ENCODE data around the gene PPP4R3A. TPM values are rescaled to one million over a fixed set of nuclear protein-coding genes. Genes with fewer than 3 reads are reported as not detected.

Gene PPP4R3A
- total and polyA plus RNA-seq, 11 donors, result 32.8 to 53.4 (median 42.3) TPM

GRCh38 chr14:91415794-91416743 is 94.0 kb downstream of the PPP4R3A start:
- Histone ChIP-seq H3K9me3 (no peaks in the 10 kb centered on the region), H3K36me3 (no peaks in the 10 kb centered on the region), H3K27me3 (peaks cover 0 to 23% (median 4%) of the 10 kb centered on the region in 9 donors), H3K4me1 (peaks cover 0 to 54% (median 15%) of the 10 kb centered on the region in 12 donors), H3K4me3 (peak overlapping the region; percentile 44 to 85 (median 68)), H3K27ac (peak overlapping the region in 6 of 12 donors; percentile 8 to 81 (median 62))
- intact Hi-C loops (cut with DNase I), result loop anchor here in 3 of 10 donors (5.0 to 10.0 kb wide), 3 partner anchors 34 to 239 kb away; no protein-coding TSS in a partner anchor
- no peak for ATAC-seq
- 33 to 44% (median 40%) methylated on average over 18 of the region's 18 CpGs for WGBS, 4 donors
- no peak for TF ChIP-seq CTCF (IDR thresholded peaks at IDR 0.05)
- TF ChIP-seq POLR2A (IDR thresholded peaks at IDR 0.05), result no peak
- DNase-seq, result no peak

- Histone ChIP-seq H3K4me3 (peak overlapping the region in 1 of 12 donors; percentile 85), H3K27me3 (peaks cover 0 to 23% (median 4%) of the 10 kb centered on the region in 9 donors), H3K27ac (peak overlapping the region in 1 of 12 donors; percentile 81)
These were observed 95.7 kb downstream of the PPP4R3A start for GRCh38 chr14:91414475-91414833.

GRCh38 chr14:91413547-91414474 is 96.3 kb downstream of the PPP4R3A start:
- Histone ChIP-seq H3K4me3 (peak overlapping the region in 1 of 12 donors; percentile 85), H3K9me3 (no peaks in the 10 kb centered on the region), H3K27me3 (peaks cover 0 to 23% (median 4%) of the 10 kb centered on the region in 9 donors), H3K36me3 (no peaks in the 10 kb centered on the region), H3K27ac (peak overlapping the region in 1 of 12 donors; percentile 81), H3K4me1 (peaks cover 0 to 65% (median 15%) of the 10 kb centered on the region in 12 donors)
- no peak for TF ChIP-seq CTCF (IDR thresholded peaks at IDR 0.05)
- TF ChIP-seq POLR2A (IDR thresholded peaks at IDR 0.05), result no peak
- ATAC-seq, result no peak
- no peak for DNase-seq
- WGBS, 4 donors, result 76 to 79% (median 76%) methylated on average over 11 of the region's 11 CpGs
- intact Hi-C loops (cut with DNase I), result loop anchor here in 3 of 10 donors (5.0 to 10.0 kb wide), 2 partner anchors 42 to 49 kb away; no protein-coding TSS in a partner anchor

More at GRCh38 chr14:91414475-91414833, 95.7 kb downstream of the PPP4R3A start:
- intact Hi-C loops (cut with DNase I), result loop anchor here in 3 of 10 donors (5.0 to 10.0 kb wide), 2 partner anchors 42 to 50 kb away; no protein-coding TSS in a partner anchor
- Histone ChIP-seq H3K4me1 (peaks cover 0 to 70% (median 15%) of the 10 kb centered on the region in 12 donors), H3K9me3 (no peaks in the 10 kb centered on the region), H3K36me3 (no peaks in the 10 kb centered on the region)
- TF ChIP-seq POLR2A (IDR thresholded peaks at IDR 0.05) (no peak), CTCF (IDR thresholded peaks at IDR 0.05) (no peak)
- no peak for DNase-seq
- WGBS, 4 donors, result 86 to 94% (median 94%) methylated on average over 3 of the region's 3 CpGs
- no peak for ATAC-seq

All from heart left ventricle (tissue), 16 donors.